B cell (primary cell): Measurements from ENCODE around the gene ERP44. TPM values are rescaled to one million over a fixed set of nuclear protein-coding genes. Genes with fewer than 3 reads are reported as not detected.

Source experiments
- ATAC-seq: fragments of 200-7000 bp; cut with Tn5 transposase; one replicate; pipeline ENCODE4 v1.10.0; 2021; ENCODE audit warnings: low read depth, mild to moderate bottlenecking, moderate number of reproducible peaks, moderate library complexity
- CTCF ChIA-PET: fragments of 350-600 bp; sonication (Branson Sonifier 250); formaldehyde crosslinking; loops from one replicate; lab custom pipeline; 2021; ENCODE audit warnings: antibody characterized with exemption, inconsistent platforms; lab: Charles Lee
- POLR2A ChIA-PET: fragments of 350-600 bp; sonication (Branson Sonifier 250); formaldehyde crosslinking; loops from one replicate; lab custom pipeline; 2021; ENCODE audit warnings: antibody characterized with exemption; lab: Charles Lee
- DNase-seq: peaks from one replicate; pipeline ENCODE4 v3.0.0; 2013
- H2AFZ ChIP-seq: 2 replicates; pipeline ENCODE4 v1.6.1; 2012; ENCODE audit warnings: mild to moderate bottlenecking, low read depth, low read length; ENCODE audit not compliant: insufficient read depth, poor library complexity, severe bottlenecking
- H3K27ac ChIP-seq, 2 donors: 1 replicate in 1 of 2; 2 replicates in 1 of 2; pipeline ENCODE4 v1.5.1; 2012 to 2013; ENCODE audit warnings: low read length in 2 of 2, mild to moderate bottlenecking in 2 of 2, moderate library complexity in 1 of 2
- H3K27me3 ChIP-seq, 4 experiments: fragments of 200-600 bp in 1 of 4; sonication (generic) in 1 of 4; replicated peaks in 1 of 4; 1 replicate in 2 of 4; 2 replicates in 2 of 4; pipeline versions ENCODE4 v1.6.1 to v1.7.0; 2013 to 2016; ENCODE audit warnings: low read length in 3 of 4, mild to moderate bottlenecking in 2 of 4, mixed read lengths in 1 of 4, moderate library complexity in 1 of 4; ENCODE audit not compliant: insufficient read depth in 4 of 4, control insufficient read depth in 3 of 4; ENCODE audit errors: control extremely low read depth in 1 of 4
- H3K36me3 ChIP-seq, 2 experiments: replicated peaks in 1 of 2; 1 replicate in 1 of 2; 2 replicates in 1 of 2; pipeline versions ENCODE4 v1.6.1 to v1.7.1; 2013; ENCODE audit warnings: low read length in 1 of 2; ENCODE audit not compliant: insufficient read depth in 2 of 2, control insufficient read depth in 1 of 2; ENCODE audit errors: control extremely low read depth in 1 of 2, extremely low read depth in 1 of 2
- H3K4me1 ChIP-seq, 2 donors: fragments of 200-600 bp in 1 of 2; sonication (generic) in 1 of 2; 1 replicate in 1 of 2; 2 replicates in 1 of 2; pipeline versions ENCODE4 v1.5.1 to v1.6.1; 2013 to 2017; ENCODE audit warnings: low read length in 2 of 2; ENCODE audit not compliant: control insufficient read depth in 2 of 2, insufficient read depth in 2 of 2
- H3K4me2 ChIP-seq: replicated peaks from 2 replicates; pipeline ENCODE3; 2012; ENCODE audit warnings: mild to moderate bottlenecking, low read depth, low read length; ENCODE audit not compliant: poor library complexity, severe bottlenecking
- H3K4me3 ChIP-seq, 5 experiments: fragments of 200-600 bp in 1 of 5; sonication (generic) in 1 of 5; 1 replicate in 3 of 5; 2 replicates in 2 of 5; pipeline versions ENCODE4 v1.5.1 to v1.7.0; 2011 to 2016; ENCODE audit warnings: low read length in 4 of 5, mild to moderate bottlenecking in 4 of 5, low read depth in 2 of 5, control low read depth in 1 of 5, moderate library complexity in 1 of 5; ENCODE audit not compliant: insufficient read depth in 1 of 5; ENCODE audit errors: control extremely low read depth in 1 of 5, extremely low read depth in 1 of 5
- H3K79me2 ChIP-seq: fragments of 200-600 bp; sonication (generic); one replicate; pipeline ENCODE4 v1.6.0; 2016; ENCODE audit warnings: low read length; ENCODE audit not compliant: control insufficient read depth, insufficient read depth
- H3K9ac ChIP-seq: fragments of 200-600 bp; sonication (generic); 2 replicates; pipeline ENCODE4 v1.6.1; 2017; ENCODE audit warnings: mild to moderate bottlenecking, low read length, moderate library complexity
- H3K9me3 ChIP-seq, 3 donors: one replicate each; pipeline versions ENCODE4 v1.6.1 to v1.7.1; 2013; ENCODE audit warnings: low read length in 2 of 3; ENCODE audit not compliant: control insufficient read depth in 2 of 3, insufficient read depth in 1 of 3; ENCODE audit errors: control extremely low read depth in 1 of 3
- H4K20me1 ChIP-seq: 2 replicates; pipeline ENCODE4 v1.6.0; 2012; ENCODE audit warnings: mild to moderate bottlenecking, low read length; ENCODE audit not compliant: insufficient read depth, control insufficient read depth, poor library complexity, severe bottlenecking
- H3K27ac Mint-ChIP-seq: one replicate; pipeline ENCODE4 v1.8.0; 2021; ENCODE audit warnings: mixed read lengths
- H3K27me3 Mint-ChIP-seq: one replicate; pipeline ENCODE4 v1.8.0; 2021; ENCODE audit warnings: mixed read lengths
- H3K4me1 Mint-ChIP-seq: one replicate; pipeline ENCODE4 v1.8.0; 2021; ENCODE audit warnings: mixed read lengths
- H3K4me3 Mint-ChIP-seq: one replicate; pipeline ENCODE4 v1.8.0; 2021; ENCODE audit warnings: mixed read lengths
- H3K9me3 Mint-ChIP-seq: one replicate; pipeline ENCODE4 v1.8.0; 2022; ENCODE audit warnings: mixed read lengths; ENCODE audit not compliant: insufficient read depth
- EZH2 ChIP-seq: IDR thresholded peaks from 2 replicates; pipeline ENCODE4 v1.6.1; 2012; ENCODE audit warnings: borderline replicate concordance, low read depth, mild to moderate bottlenecking, moderate library complexity, low read length; ENCODE audit not compliant: insufficient read depth, poor library complexity, severe bottlenecking
- WGBS: methylation state at CpG from one replicate; pipeline ENCODE4 v1.1.5; 2013; ENCODE audit warnings: missing lambda C conversion rate; ENCODE audit not compliant: insufficient coverage; 5-methylcytosine and 5-hydroxymethylcytosine counted together
- intact Hi-C: fragments of 100-400 bp; cut with micrococcal nuclease; formaldehyde crosslinking; loops from one replicate; pipeline ENCODE4 v1.10.0; 2022
- polyA plus RNA-seq: library from polyadenylated mRNA; depleted of rRNA; stranded (reverse); fragments of >200 nt; gene quantifications from 2 replicates; pipeline ENCODE4 v1.2.3, GENCODE V29; 2012
- total RNA-seq, 2 donors: library from RNA; stranded (reverse); fragments of 120-200 nt in 1 of 2; gene quantifications; 1 replicate in 1 of 2; 2 replicates in 1 of 2; pipeline versions ENCODE4 v1.2.3 to v1.2.4, GENCODE V29; 2013 to 2022
- TF ChIP-seq, protein P1 (sequence below): fragments of 200-600 bp; IDR thresholded peaks from one replicate; pipeline ENCODE4 v1.8.0; 2022; ENCODE audit warnings: antibody characterized with exemption, mild to moderate bottlenecking

Gene ERP44
- total and polyA plus RNA-seq, 2 donors (not counting 1 experiment from before 2014, with no cell fraction given), result 10.5 to 18.4 TPM

GRCh38 chr9:99964336-99964735 lies 134.5 kb downstream of the ERP44 start:
- intact Hi-C loops, result no loop called here
- no peaks in the 10 kb centered on the region for H3K9me3 Mint-ChIP-seq
- no peak overlapping the region for H3K4me3 ChIP-seq
- ChIA-PET POLR2A (no interaction called here), CTCF (interaction anchor here (0.7 kb wide), 1 partner anchor 779 kb away, joined by 3 read pairs; no protein-coding TSS in a partner anchor)
- H2AFZ ChIP-seq, result no peak overlapping the region
- no peak overlapping the region for H3K27ac Mint-ChIP-seq
- no peak overlapping the region for H3K4me3 Mint-ChIP-seq
- no peaks in the 10 kb centered on the region for H3K9me3 ChIP-seq
- DNase-seq (no peak), ATAC-seq (no peak)
- no peak overlapping the region for H3K4me2 ChIP-seq
- H3K27me3 Mint-ChIP-seq, result no peaks in the 10 kb centered on the region
- no peak overlapping the region for H3K9ac ChIP-seq
- no peaks in the 10 kb centered on the region for H3K4me1 Mint-ChIP-seq
- H3K4me1 ChIP-seq, result no peaks in the 10 kb centered on the region
- H4K20me1 ChIP-seq, result no peaks in the 10 kb centered on the region
- H3K27me3 ChIP-seq, result no peaks in the 10 kb centered on the region
- no peaks in the 10 kb centered on the region for H3K79me2 ChIP-seq
- H3K36me3 ChIP-seq, result peaks cover 9 to 22% of the 10 kb centered on the region in 2 experiments
- H3K27ac ChIP-seq, result no peak overlapping the region
- no peak for TF ChIP-seq EZH2
- TF ChIP-seq, protein P1, sequence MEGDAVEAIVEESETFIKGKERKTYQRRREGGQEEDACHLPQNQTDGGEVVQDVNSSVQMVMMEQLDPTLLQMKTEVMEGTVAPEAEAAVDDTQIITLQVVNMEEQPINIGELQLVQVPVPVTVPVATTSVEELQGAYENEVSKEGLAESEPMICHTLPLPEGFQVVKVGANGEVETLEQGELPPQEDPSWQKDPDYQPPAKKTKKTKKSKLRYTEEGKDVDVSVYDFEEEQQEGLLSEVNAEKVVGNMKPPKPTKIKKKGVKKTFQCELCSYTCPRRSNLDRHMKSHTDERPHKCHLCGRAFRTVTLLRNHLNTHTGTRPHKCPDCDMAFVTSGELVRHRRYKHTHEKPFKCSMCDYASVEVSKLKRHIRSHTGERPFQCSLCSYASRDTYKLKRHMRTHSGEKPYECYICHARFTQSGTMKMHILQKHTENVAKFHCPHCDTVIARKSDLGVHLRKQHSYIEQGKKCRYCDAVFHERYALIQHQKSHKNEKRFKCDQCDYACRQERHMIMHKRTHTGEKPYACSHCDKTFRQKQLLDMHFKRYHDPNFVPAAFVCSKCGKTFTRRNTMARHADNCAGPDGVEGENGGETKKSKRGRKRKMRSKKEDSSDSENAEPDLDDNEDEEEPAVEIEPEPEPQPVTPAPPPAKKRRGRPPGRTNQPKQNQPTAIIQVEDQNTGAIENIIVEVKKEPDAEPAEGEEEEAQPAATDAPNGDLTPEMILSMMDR, result no peak
- no CpG with 5 or more reads among the region's 1 CpG for WGBS

- no peak for ATAC-seq
Measured at GRCh38 chr9:99962680-99963261, 136.0 kb downstream of the ERP44 start.

More at GRCh38 chr9:99962680-99963261, 136.0 kb downstream of the ERP44 start:
- Histone ChIP-seq H3K4me1 (no peaks in the 10 kb centered on the region), H2AFZ (no peak overlapping the region), H3K27ac (no peak overlapping the region), H3K36me3 (peaks cover 10 to 17% of the 10 kb centered on the region in 2 experiments), H3K4me2 (no peak overlapping the region), H3K27me3 (no peaks in the 10 kb centered on the region), H3K79me2 (no peaks in the 10 kb centered on the region), H3K4me3 (no peak overlapping the region), H3K9me3 (no peaks in the 10 kb centered on the region), H4K20me1 (no peaks in the 10 kb centered on the region), H3K9ac (no peak overlapping the region)
- Mint-ChIP-seq H3K27me3 (no peaks in the 10 kb centered on the region), H3K4me1 (no peaks in the 10 kb centered on the region), H3K4me3 (no peak overlapping the region), H3K27ac (no peak overlapping the region), H3K9me3 (no peaks in the 10 kb centered on the region)
- intact Hi-C loops, result no loop called here
- ChIA-PET POLR2A (no interaction called here), CTCF (no interaction called here)
- no CpG with 5 or more reads among the region's 1 CpG for WGBS
- no peak for DNase-seq
- TF ChIP-seq EZH2, result no peak
- TF ChIP-seq, protein P1, result no peak
